IgD-negative memory B cell (primary cell): Measurements from ENCODE around the gene KRTAP5-6. TPM values are rescaled to one million over a fixed set of nuclear protein-coding genes. Genes with fewer than 3 reads are reported as not detected.

Source experiments
- H3K27ac Mint-ChIP-seq, 3 donors: one replicate each; pipeline ENCODE4 v1.8.0; 2020 to 2022; ENCODE audit warnings: mild to moderate bottlenecking in 3 of 3, mixed read lengths in 3 of 3, moderate library complexity in 1 of 3
- H3K27me3 Mint-ChIP-seq: one replicate; pipeline ENCODE4 v1.8.0; 2021; ENCODE audit warnings: mixed read lengths
- H3K36me3 Mint-ChIP-seq: one replicate; pipeline ENCODE4 v1.8.0; 2020; ENCODE audit warnings: mild to moderate bottlenecking, mixed read lengths
- H3K4me1 Mint-ChIP-seq, 3 donors: one replicate each; pipeline ENCODE4 v1.8.0; 2020 to 2022; ENCODE audit warnings: mixed read lengths in 3 of 3, mild to moderate bottlenecking in 1 of 3
- H3K4me3 Mint-ChIP-seq, 4 donors: one replicate each; pipeline ENCODE4 v1.8.0; 2020 to 2022; ENCODE audit warnings: mild to moderate bottlenecking in 4 of 4, mixed read lengths in 4 of 4, moderate library complexity in 3 of 4
- H3K9me3 Mint-ChIP-seq, 3 donors: one replicate each; pipeline ENCODE4 v1.8.0; 2020 to 2021; ENCODE audit warnings: mixed read lengths in 3 of 3, mild to moderate bottlenecking in 1 of 3
- polyA plus RNA-seq: library from polyadenylated mRNA; unstranded; fragments of 300-500 nt; fragmentation: Illumina TruSeq; gene quantifications from one replicate; pipeline ENCODE4 v1.2.3, GENCODE V29; 2021

Gene KRTAP5-6
- polyA plus RNA-seq, 1 donor from 2014 or later = not detected

DNA sequence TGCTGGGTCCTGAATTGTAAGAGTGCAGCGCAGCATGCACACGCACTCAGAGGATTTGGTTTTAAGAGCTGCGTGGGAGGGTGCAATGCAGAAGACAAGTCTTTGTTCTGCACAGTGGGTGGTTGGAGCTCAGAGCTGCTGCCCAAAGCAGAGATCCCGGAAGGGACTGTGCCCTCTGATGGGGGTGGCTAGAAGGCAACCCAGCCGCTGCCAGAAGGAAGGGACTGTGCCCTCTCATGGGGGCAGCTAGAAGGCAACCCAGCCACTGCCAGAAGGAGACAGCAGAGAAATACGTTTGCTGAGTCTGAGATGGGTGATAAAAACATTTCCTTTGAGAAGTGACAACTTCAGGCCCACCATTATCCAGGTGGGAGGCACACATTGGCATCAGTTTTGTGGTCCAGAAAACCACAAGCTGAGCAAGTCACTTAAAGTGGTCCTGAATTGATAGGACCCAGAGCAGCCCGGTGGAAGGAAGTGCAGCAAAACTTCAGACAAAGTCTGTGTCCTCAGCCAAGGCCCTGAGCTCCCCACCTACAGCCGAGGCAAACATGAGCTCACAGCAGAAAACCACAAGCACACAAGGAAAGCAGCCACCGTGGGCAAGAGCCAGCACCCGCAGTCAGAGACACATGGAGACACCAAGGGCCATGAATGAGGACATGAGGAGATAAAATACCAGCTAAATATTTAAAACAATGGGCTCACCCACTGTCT, 4.3 kb downstream of the KRTAP5-6 start:
- no peak overlapping the region for H3K4me3 Mint-ChIP-seq

DNA sequence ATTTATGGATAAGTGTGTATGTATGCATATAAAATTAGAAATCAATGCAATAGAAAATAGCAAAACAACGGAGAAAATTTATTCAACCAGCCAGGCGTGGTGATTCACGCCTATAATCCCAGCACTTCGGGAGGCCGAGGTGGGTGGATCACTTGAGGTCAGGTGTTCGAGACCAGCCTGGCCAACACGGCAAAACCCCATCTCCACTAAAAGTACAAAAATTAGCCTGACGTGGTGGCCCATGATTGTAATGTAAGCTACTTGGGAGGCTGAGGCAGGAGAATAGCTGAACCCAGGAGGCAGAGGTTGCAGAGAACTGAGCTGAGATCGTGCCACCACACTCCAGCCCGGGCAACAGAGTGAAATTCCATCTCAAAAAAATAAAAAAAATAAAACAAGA, 5.5 kb downstream of the KRTAP5-6 start:
- no peak overlapping the region for H3K27ac Mint-ChIP-seq
- H3K9me3 Mint-ChIP-seq = peaks cover 0 to 3% (median 0%) of the 10 kb centered on the region in 3 donors
- peaks cover 0 to 26% (median 12%) of the 10 kb centered on the region in 3 donors for H3K4me1 Mint-ChIP-seq
- H3K36me3 Mint-ChIP-seq = no peaks in the 10 kb centered on the region
- no peak overlapping the region for H3K4me3 Mint-ChIP-seq
- peaks cover 7% of the 10 kb centered on the region for H3K27me3 Mint-ChIP-seq

More for the DNA sequence above, 4.3 kb downstream of the KRTAP5-6 start:
- Mint-ChIP-seq H3K36me3 (no peaks in the 10 kb centered on the region), H3K27ac (no peak overlapping the region), H3K4me1 (peaks cover 0 to 17% (median 8%) of the 10 kb centered on the region in 3 donors), H3K27me3 (peaks cover 6% of the 10 kb centered on the region), H3K9me3 (peaks cover 0 to 3% (median 0%) of the 10 kb centered on the region in 3 donors)

DNA sequence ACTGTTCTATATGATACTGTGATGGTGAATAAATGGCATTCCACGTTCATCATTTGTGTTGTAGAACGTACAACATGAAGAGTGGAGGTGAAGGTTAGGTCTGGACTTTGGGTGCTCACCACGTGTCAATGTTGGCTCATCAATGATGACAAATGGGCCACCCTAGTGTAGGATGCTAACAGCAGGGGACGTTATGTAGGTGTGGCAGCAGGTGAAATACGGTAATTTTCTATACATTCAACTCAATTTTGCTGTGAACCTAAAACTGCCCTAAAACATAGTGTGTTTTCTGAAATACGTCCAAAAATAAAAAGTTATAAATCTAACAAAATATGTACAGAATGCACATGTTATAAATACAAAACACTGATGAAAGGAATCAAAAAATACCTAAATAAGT, 6.2 kb downstream of the KRTAP5-6 start:
- Mint-ChIP-seq H3K9me3 (peaks cover 0 to 3% (median 0%) of the 10 kb centered on the region in 3 donors), H3K4me3 (no peak overlapping the region), H3K27me3 (peaks cover 4% of the 10 kb centered on the region), H3K27ac (no peak overlapping the region), H3K36me3 (no peaks in the 10 kb centered on the region), H3K4me1 (peaks cover 0 to 29% (median 12%) of the 10 kb centered on the region in 3 donors)

DNA sequence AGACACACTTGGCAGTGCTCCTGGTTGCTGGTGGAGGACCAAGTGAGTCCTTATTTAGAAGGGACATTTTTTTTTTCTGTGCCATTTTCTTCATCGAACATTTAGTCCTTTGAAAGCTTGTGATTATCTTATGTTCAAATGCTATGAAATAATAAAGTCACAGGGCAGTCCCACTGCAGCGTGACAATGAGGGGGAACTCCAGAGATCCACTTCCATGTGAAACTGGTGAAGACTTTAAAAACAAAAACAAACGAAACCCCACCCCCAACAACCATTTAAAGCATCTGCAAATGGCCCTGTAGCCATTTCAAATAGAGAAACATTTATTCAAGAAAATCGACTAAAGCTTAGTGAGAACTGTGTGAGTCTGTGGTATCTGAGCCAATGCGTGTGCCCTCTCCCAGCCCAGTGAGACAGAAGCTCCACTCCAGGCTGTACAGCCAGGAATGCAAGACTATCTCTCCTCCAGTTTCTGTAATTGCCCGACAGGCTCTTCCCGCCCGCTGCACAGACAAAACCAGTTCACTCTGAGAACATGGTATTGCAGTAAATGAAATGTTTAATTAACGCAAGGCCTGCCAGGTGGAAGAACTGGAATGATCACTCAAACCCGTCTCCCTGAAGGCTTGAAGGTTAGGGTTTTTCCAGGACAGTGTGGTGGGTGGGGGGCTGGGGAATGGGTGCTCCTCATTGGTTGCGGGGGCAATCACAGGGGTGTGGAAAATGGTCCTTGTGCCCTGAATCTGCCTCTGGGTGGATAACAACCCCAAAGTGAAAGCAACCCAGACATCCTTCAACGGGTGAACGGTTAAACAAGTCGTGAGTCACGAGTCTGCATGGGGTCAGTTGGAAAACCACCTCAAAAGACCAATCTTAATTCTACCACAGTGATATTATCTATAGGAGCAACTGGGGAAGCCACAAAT, 8.4 kb downstream of the KRTAP5-6 start:
- H3K27me3 Mint-ChIP-seq = peaks cover 4% of the 10 kb centered on the region
- peak overlapping the region in 1 of 3 donors; percentile 82 for H3K27ac Mint-ChIP-seq
- H3K4me3 Mint-ChIP-seq = peak overlapping the region in 2 of 4 donors; percentile 33 to 68
- H3K9me3 Mint-ChIP-seq = peaks cover 0 to 1% (median 0%) of the 10 kb centered on the region in 3 donors
- H3K36me3 Mint-ChIP-seq = peaks cover 3% of the 10 kb centered on the region
- peaks cover 0 to 29% (median 16%) of the 10 kb centered on the region in 3 donors for H3K4me1 Mint-ChIP-seq

DNA sequence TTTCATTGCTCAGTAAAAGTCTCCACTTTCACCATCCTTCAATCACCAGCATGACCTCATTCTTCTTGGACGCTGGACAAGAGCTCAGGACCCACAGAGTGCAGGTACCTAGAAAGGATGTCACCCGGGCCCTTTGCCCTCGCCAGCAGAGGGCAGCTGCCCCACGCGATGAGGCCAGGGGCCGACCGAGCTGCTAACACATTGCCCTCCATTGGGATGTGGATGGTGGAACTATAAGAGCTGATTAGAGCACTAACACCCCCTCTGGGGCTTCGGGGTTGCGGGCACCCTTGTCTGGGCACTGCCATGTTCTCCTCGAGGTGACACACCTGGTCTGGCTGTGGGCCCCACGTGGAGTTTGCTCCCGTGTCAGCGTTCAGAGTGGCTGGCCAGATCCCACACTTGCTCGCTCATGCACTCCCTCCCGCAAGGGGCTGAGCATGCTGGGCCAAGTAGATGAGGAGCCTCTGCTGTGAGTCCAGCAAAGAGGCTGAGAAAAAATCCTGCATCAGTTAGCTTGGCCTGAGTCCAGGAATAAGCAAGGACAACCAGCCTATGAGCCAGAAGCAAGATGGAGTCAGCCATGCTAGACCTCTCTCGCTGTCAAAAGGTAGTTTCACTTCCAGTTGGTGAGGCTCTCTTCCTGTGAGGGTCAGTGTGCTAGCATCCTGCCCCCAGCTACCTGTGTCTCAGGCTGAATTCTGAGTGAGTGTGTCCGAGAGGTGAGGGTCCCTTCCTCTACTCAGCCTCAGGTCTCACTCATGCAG, 9.8 kb downstream of the KRTAP5-6 start:
- peaks cover 3% of the 10 kb centered on the region for H3K36me3 Mint-ChIP-seq
- H3K4me3 Mint-ChIP-seq = peak overlapping the region in 2 of 4 donors; percentile 12 to 37
- H3K4me1 Mint-ChIP-seq = peaks cover 0 to 30% (median 16%) of the 10 kb centered on the region in 3 donors
- peaks cover 2% of the 10 kb centered on the region for H3K27me3 Mint-ChIP-seq
- peaks cover 0 to 1% (median 0%) of the 10 kb centered on the region in 3 donors for H3K9me3 Mint-ChIP-seq
- no peak overlapping the region for H3K27ac Mint-ChIP-seq

DNA sequence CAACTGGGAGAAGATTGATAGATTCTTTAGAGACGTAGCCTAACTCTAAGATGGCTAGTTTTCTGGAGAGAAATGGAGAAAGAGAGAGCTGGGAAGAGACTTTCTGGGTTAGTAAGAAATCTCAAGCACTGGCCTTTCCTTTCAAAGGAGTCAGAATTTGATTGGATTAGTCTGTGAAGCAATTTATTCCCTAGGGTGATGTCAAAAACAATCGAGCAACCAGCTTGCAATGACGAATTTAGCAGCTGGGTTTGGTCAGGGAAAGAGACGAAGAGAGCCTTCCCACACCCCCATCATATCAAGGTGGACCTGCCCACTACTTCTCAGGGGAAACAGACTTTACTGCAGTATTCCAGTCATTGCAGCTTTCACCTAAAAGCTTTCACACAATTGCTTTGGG, 10.8 kb downstream of the KRTAP5-6 start:
- Mint-ChIP-seq H3K27me3 (peaks cover 4% of the 10 kb centered on the region), H3K4me3 (no peak overlapping the region), H3K9me3 (peaks cover 0 to 1% (median 0%) of the 10 kb centered on the region in 3 donors), H3K27ac (no peak overlapping the region), H3K36me3 (peaks cover 3% of the 10 kb centered on the region), H3K4me1 (peaks cover 0 to 30% (median 16%) of the 10 kb centered on the region in 3 donors)

DNA sequence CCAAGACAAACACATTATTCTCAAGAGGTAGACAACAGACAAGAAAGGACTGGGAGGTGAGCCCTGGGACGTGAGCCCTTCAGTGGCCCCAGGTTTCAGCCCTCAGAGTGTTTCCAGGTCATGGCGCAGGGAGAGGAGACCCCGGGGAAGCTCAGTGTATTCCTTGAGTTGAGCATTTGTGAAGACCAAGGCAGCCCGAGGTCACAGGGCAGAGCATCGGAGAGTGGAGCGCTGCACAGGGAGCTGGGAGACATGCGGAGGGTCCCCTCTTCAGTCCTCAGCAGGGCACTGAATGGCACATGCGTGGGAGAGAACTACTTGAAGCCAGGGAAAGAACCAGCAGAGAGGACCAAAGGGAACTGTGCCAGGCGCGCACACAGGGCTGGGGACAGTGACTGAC, 11.7 kb downstream of the KRTAP5-6 start:
- peaks cover 6% of the 10 kb centered on the region for H3K27me3 Mint-ChIP-seq
- H3K36me3 Mint-ChIP-seq = peaks cover 3% of the 10 kb centered on the region
- H3K27ac Mint-ChIP-seq = no peak overlapping the region
- no peaks in the 10 kb centered on the region for H3K9me3 Mint-ChIP-seq
- no peak overlapping the region for H3K4me3 Mint-ChIP-seq
- H3K4me1 Mint-ChIP-seq = peaks cover 0 to 30% (median 16%) of the 10 kb centered on the region in 3 donors

DNA sequence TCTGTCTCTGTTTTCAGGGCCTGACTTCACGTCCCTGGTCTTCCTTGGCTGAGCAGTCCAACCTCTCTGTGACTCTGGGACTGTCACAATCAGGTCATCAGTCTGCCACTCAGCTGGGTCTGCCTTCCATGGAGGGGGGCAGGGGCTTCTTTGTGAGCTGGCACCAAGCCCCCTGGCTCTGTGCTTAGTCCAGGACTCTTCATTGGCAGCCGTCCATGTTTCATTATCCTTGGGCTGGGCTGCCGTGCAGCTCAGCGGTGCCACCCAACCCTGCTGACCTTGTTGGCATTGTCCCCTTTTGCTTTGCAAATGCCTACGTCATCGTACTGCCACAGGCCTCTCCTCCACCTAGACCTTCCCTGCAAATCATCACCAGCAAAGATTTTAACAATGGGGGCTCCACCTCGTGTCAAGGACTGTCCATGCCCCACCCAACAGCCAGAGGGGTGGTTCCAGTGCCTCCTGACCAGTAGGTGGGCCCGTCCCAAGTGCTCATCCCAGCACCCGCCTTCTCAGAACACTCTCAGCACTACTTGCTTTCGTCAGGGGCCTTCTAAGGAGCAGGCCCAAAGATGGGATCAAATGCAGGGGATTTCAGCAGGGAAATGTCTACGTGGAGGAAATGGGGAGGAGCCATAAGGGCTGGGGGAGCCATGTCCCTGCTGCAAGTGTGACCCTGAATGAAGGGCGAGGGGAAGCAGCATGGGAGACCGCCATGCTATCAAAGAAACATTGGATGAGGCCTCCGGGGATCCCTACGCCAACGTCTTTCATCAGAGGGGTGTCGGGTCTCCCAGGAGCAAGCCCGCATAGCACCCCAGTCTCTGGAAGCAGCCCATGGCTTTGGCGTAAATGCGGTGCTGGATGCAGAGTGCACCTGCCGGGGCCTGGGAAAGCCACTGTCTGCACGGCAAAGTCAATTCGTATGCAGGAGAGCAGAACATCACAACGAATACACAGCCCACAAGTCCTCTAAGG, 18.2 kb downstream of the KRTAP5-6 start:
- peaks cover 7% of the 10 kb centered on the region for H3K27me3 Mint-ChIP-seq

DNA sequence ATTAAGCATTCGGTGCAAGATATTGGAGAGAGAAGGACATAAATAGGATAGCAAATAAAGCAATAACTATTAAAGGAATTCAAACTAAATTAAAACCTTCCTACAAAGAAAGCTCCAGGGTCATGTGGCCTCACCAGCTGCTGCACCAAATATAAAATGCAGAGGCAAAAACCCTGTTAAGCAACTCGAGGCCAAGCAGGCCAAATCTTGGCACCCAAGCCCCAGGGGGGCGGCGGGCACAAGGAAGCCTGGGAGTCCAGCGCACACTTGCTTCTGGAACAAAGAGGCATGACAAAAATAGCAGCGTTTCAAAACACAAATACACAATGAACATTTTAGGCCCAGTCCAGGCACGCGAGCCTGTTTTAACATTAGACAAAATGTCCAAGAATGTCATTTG, 20.8 kb downstream of the KRTAP5-6 start:
- Mint-ChIP-seq H3K4me1 (no peaks in the 10 kb centered on the region), H3K27me3 (peaks cover 4% of the 10 kb centered on the region), H3K9me3 (no peaks in the 10 kb centered on the region), H3K4me3 (no peak overlapping the region), H3K27ac (no peak overlapping the region), H3K36me3 (peaks cover 4% of the 10 kb centered on the region)

More for the DNA sequence above, 18.2 kb downstream of the KRTAP5-6 start:
- no peaks in the 10 kb centered on the region for H3K9me3 Mint-ChIP-seq
- no peak overlapping the region for H3K27ac Mint-ChIP-seq
- no peak overlapping the region for H3K4me3 Mint-ChIP-seq
- peaks cover 0 to 2% (median 0%) of the 10 kb centered on the region in 3 donors for H3K4me1 Mint-ChIP-seq
- peaks cover 2% of the 10 kb centered on the region for H3K36me3 Mint-ChIP-seq

DNA sequence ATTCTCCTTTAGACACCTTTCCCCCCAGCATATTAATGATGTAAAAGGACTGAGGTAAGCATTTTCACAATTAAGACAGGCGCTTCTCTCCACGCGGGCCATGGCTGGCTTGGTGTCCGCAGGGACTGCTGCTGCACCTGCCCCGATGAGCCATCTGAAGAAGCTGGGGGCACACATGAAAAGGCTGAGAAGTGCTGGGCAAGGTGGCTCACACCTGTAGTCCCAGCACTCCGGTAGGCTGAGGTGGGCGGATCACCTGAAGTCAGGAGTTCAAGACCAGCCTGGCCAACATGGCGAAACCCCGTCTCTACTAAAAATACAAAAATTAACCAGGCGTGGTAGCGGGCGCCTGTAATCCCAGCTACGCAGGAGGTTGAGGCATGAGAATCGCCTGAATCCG, 21.3 kb downstream of the KRTAP5-6 start:
- no peak overlapping the region for H3K4me3 Mint-ChIP-seq
- H3K4me1 Mint-ChIP-seq = no peaks in the 10 kb centered on the region
- H3K36me3 Mint-ChIP-seq = peaks cover 4% of the 10 kb centered on the region
- no peaks in the 10 kb centered on the region for H3K9me3 Mint-ChIP-seq
- peaks cover 2% of the 10 kb centered on the region for H3K27me3 Mint-ChIP-seq
- no peak overlapping the region for H3K27ac Mint-ChIP-seq

DNA sequence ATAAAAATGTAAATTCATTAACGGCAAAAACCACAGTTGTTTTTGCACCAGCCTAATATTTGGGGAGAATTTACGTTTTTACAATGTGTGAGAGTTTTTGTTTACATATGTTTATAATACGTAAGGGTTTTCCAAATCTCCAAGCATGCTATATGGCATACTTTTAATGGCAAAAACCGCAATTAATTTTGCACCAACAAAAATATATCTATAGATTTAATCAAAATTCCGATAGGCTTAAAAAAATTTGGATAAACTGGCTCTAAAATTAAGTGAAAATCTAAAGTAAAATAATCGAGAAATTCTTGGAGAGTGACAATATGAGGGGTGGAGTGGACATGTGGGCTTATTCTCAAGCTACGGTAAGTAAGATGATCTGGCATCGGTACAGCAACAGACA, 22.8 kb downstream of the KRTAP5-6 start:
- Mint-ChIP-seq H3K27me3 (peaks cover 2% of the 10 kb centered on the region), H3K36me3 (peaks cover 4% of the 10 kb centered on the region), H3K4me1 (no peaks in the 10 kb centered on the region), H3K27ac (no peak overlapping the region), H3K4me3 (no peak overlapping the region), H3K9me3 (no peaks in the 10 kb centered on the region)

DNA sequence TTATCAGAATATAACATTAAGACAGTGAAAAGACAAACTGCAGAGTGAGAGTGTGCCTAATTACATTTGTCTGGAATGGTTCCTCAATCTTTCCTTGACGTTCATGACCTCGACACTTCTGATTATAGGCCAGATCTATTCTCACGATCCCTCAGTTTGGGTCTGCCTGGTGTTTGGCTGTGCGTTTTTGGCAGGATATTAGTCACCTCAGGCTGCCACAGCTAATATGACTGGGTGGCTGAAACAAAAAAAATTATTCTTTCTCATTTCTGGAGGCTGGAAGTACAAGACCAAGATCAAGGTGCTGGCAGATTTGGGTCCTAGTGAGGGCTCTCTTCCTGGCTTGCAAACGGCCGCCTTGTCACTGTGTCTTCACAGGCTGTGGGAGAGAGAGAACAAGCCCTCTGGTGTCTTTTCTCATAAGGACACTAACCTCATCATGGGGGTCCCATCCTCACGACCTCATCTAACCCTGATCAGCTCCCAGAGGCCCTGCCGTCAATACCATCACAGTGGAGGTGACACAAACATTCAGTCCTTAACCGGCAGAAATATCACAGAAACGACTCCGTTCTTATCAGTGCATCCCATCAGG, 30.2 kb downstream of the KRTAP5-6 start:
- H3K9me3 Mint-ChIP-seq = no peaks in the 10 kb centered on the region
- peaks cover 11% of the 10 kb centered on the region for H3K27me3 Mint-ChIP-seq
- H3K4me1 Mint-ChIP-seq = peaks cover 15 to 29% (median 23%) of the 10 kb centered on the region in 3 donors
- H3K4me3 Mint-ChIP-seq = peak overlapping the region in 1 of 4 donors; percentile 59
- H3K27ac Mint-ChIP-seq = peak overlapping the region in 1 of 3 donors; percentile 49
- H3K36me3 Mint-ChIP-seq = peaks cover 1% of the 10 kb centered on the region

DNA sequence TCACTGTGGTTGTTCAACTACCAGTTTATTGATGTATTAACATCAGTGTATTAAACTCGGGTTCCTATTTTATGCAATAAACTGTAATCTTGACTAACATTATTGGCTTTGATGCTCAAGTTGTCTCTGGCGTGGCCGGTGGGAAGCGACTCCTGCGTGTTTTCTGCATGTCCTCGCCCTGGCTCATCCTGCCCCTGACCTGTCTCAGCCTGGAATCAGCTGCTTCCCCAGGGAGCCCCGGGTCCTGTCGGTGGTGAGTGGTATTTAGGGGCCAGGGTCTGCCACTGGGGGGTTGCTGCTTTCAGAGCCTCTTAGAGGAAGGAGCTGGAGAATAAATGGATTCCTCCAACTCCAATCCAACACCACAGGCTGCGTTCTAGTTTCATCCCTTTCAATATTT, 30.9 kb downstream of the KRTAP5-6 start:
- Mint-ChIP-seq H3K36me3 (peaks cover 1% of the 10 kb centered on the region), H3K9me3 (no peaks in the 10 kb centered on the region), H3K27ac (peak overlapping the region in 1 of 3 donors; percentile 15), H3K4me3 (peak overlapping the region in 1 of 4 donors; percentile 88), H3K27me3 (peaks cover 11% of the 10 kb centered on the region), H3K4me1 (peaks cover 15 to 29% (median 23%) of the 10 kb centered on the region in 3 donors)
